ENCODE data around the gene UBTF. TPM values are rescaled to one million over a fixed set of nuclear protein-coding genes. Genes with fewer than 3 reads are reported as not detected.

UBTF gene
- total RNA-seq, 1 donor from 2014 or later: 22.9 TPM

GRCh38 chr17:44236444-44236991 lies 17.0 kb upstream of the UBTF start:
- Histone ChIP-seq H3K36me3 (ENCODE audit: control insufficient read depth, insufficient read depth, low read length) (no peaks in the 10 kb centered on the region), H3K4me3 (ENCODE audit: low read depth, low read length) (no peak overlapping the region), H3K27me3 (ENCODE audit: control insufficient read depth, insufficient read depth, low read length) (no peaks in the 10 kb centered on the region)
- FAIRE-seq (no peak), DNase-seq (ENCODE audit: low read depth) (no peak)
- no peak for TF ChIP-seq CTCF (IDR thresholded peaks at IDR 0.05; ENCODE audit: insufficient read depth, low read length, severe bottlenecking)

- DNase-seq (ENCODE audit: low read depth) (peak; percentile 97), FAIRE-seq (peak; percentile 95)
- no peak overlapping the region for H3K4me3 ChIP-seq (ENCODE audit: low read depth, low read length)
- no peaks in the 10 kb centered on the region for H3K36me3 ChIP-seq (ENCODE audit: control insufficient read depth, insufficient read depth, low read length)
- no peaks in the 10 kb centered on the region for H3K27me3 ChIP-seq (ENCODE audit: control insufficient read depth, insufficient read depth, low read length)
- no peak for TF ChIP-seq CTCF (IDR thresholded peaks at IDR 0.05; ENCODE audit: insufficient read depth, low read length, severe bottlenecking)
Observed at GRCh38 chr17:44235583-44235936, 16.1 kb upstream of the UBTF start.

- DNase-seq (ENCODE audit: low read depth) (no peak), FAIRE-seq (no peak)
- no peak overlapping the region for H3K4me3 ChIP-seq (ENCODE audit: low read depth, low read length)
- no peaks in the 10 kb centered on the region for H3K27me3 ChIP-seq (ENCODE audit: control insufficient read depth, insufficient read depth, low read length)
- no peaks in the 10 kb centered on the region for H3K36me3 ChIP-seq (ENCODE audit: control insufficient read depth, insufficient read depth, low read length)
- no peak for TF ChIP-seq CTCF (IDR thresholded peaks at IDR 0.05; ENCODE audit: insufficient read depth, low read length, severe bottlenecking)
Observed at GRCh38 chr17:44233582-44233981, 14.1 kb upstream of the UBTF start.

- Histone ChIP-seq H3K36me3 (ENCODE audit: control insufficient read depth, insufficient read depth, low read length) (no peaks in the 10 kb centered on the region), H3K27me3 (ENCODE audit: control insufficient read depth, insufficient read depth, low read length) (no peaks in the 10 kb centered on the region), H3K4me3 (ENCODE audit: low read depth, low read length) (no peak overlapping the region)
- no peak for FAIRE-seq
- no peak for TF ChIP-seq CTCF (IDR thresholded peaks at IDR 0.05; ENCODE audit: insufficient read depth, low read length, severe bottlenecking)
- no peak for DNase-seq (ENCODE audit: low read depth)
Observed at GRCh38 chr17:44232061-44232460, 12.6 kb upstream of the UBTF start.

GRCh38 chr17:44230140-44230539 lies 10.7 kb upstream of the UBTF start:
- Histone ChIP-seq H3K4me3 (ENCODE audit: low read depth, low read length) (no peak overlapping the region), H3K36me3 (ENCODE audit: control insufficient read depth, insufficient read depth, low read length) (no peaks in the 10 kb centered on the region), H3K27me3 (ENCODE audit: control insufficient read depth, insufficient read depth, low read length) (no peaks in the 10 kb centered on the region)
- DNase-seq (ENCODE audit: low read depth) (no peak), FAIRE-seq (peak; percentile 7)
- TF ChIP-seq CTCF (IDR thresholded peaks at IDR 0.05; ENCODE audit: insufficient read depth, low read length, severe bottlenecking): no peak

GRCh38 chr17:44229090-44229489 lies 9.6 kb upstream of the UBTF start:
- Histone ChIP-seq H3K4me3 (ENCODE audit: low read depth, low read length) (no peak overlapping the region), H3K36me3 (ENCODE audit: control insufficient read depth, insufficient read depth, low read length) (no peaks in the 10 kb centered on the region), H3K27me3 (ENCODE audit: control insufficient read depth, insufficient read depth, low read length) (no peaks in the 10 kb centered on the region)
- TF ChIP-seq CTCF (IDR thresholded peaks at IDR 0.05; ENCODE audit: insufficient read depth, low read length, severe bottlenecking): no peak
- DNase-seq (ENCODE audit: low read depth) (no peak), FAIRE-seq (no peak)

Measured in bronchial epithelial cell (primary cell).